K562 (cell line): ENCODE results near the gene AGAP3. TPM values are rescaled to one million over a fixed set of nuclear protein-coding genes. Genes with fewer than 3 reads are reported as not detected.

ENCODE experiments used
- CREM ChIP-seq: IDR thresholded peaks from 2 replicates; pipeline ENCODE4 v1.6.1; 2014; ENCODE audit warnings: antibody characterized with exemption, low read depth
- GTF2E2 ChIP-seq: fragments of 200-800 bp; sonication (Bioruptor generic); IDR thresholded peaks from 2 replicates; pipeline ENCODE4 v1.6.1; 2016; ENCODE audit warnings: missing genetic modification characterization, missing compliant biosample characterization
- MBD2 ChIP-seq: sonication (generic); IDR thresholded peaks from 2 replicates; pipeline ENCODE4 v1.6.1; 2016; ENCODE audit warnings: low read depth, borderline replicate concordance
- MYBL2 ChIP-seq, 2 experiments: fragments of 450-650 bp in 1 of 2; sonication (generic) in 1 of 2; formaldehyde crosslinking in 1 of 2; IDR thresholded peaks; 2 replicates each; pipeline versions ENCODE4 v1.6.1 to v1.8.1; 2017 to 2022; ENCODE audit warnings: borderline replicate concordance in 1 of 2, inconsistent platforms in 1 of 2, low read depth in 1 of 2, mild to moderate bottlenecking in 1 of 2, missing genetic modification reagents in 1 of 2, moderate library complexity in 1 of 2
- NRF1 ChIP-seq, 2 experiments: fragments of 450-650 bp; IDR thresholded peaks in 1 of 2; conservative IDR thresholded peaks in 1 of 2; 2 replicates each; pipeline ENCODE4 v1.6.1; 2014; ENCODE audit warnings: mild to moderate bottlenecking in 2 of 2
- POLR2AphosphoS5 ChIP-seq: IDR thresholded peaks from 2 replicates; pipeline ENCODE4 v1.6.1; 2011; ENCODE audit warnings: mild to moderate bottlenecking, low read depth, low read length, moderate library complexity; ENCODE audit not compliant: control insufficient read depth, insufficient read depth
- POLR2G ChIP-seq: fragments of 200-400 bp; formaldehyde crosslinking; IDR thresholded peaks from 2 replicates; pipeline ENCODE4 v1.6.1; 2017; ENCODE audit warnings: low read depth, mild to moderate bottlenecking, antibody characterized with exemption, low read length, moderate library complexity
- RBM39 ChIP-seq: fragments of 200-400 bp; formaldehyde crosslinking; optimal IDR thresholded peaks from 2 replicates; pipeline ENCODE3; 2018; ENCODE audit warnings: low read depth, low read length
- SIN3A ChIP-seq, 2 experiments: fragments of 150-350 bp in 1 of 2; IDR thresholded peaks; 2 replicates each; pipeline ENCODE4 v1.6.1; 2011 to 2016; ENCODE audit warnings: borderline replicate concordance in 2 of 2, low read depth in 2 of 2, low read length in 2 of 2, mild to moderate bottlenecking in 2 of 2, moderate library complexity in 2 of 2; ENCODE audit not compliant: control insufficient read depth in 1 of 2
- SMAD1 ChIP-seq: fragments of 150-350 bp; IDR thresholded peaks from 2 replicates; pipeline ENCODE4 v1.6.1; 2014; ENCODE audit warnings: low read length, low read depth; ENCODE audit not compliant: partially characterized antibody
- SMARCA4 ChIP-seq: fragments of 450-650 bp; IDR thresholded peaks from 2 replicates; pipeline ENCODE4 v1.6.1; 2016
- ZNF121 ChIP-seq: sonication (generic); formaldehyde crosslinking; conservative IDR thresholded peaks from 2 replicates; pipeline ENCODE4 v1.8.0; 2022; ENCODE audit warnings: missing genetic modification reagents
- ZNF143 ChIP-seq: sonication (generic); formaldehyde crosslinking; IDR thresholded peaks from 2 replicates; pipeline ENCODE4 v1.9.0; 2022; ENCODE audit warnings: mild to moderate bottlenecking, missing genetic modification reagents
- ZZZ3 ChIP-seq: fragments of 450-650 bp; IDR thresholded peaks from 2 replicates; pipeline ENCODE4 v1.6.1; 2016; ENCODE audit warnings: antibody characterized with exemption, mild to moderate bottlenecking, moderate library complexity
- polyA plus RNA-seq, 8 experiments: library from polyadenylated mRNA; depleted of rRNA in 4 of 8; stranded (reverse) in 5 of 8; unstranded in 3 of 8; fragments of >200 nt; fragmentation: Nextera tagmentation in 2 of 8; fragmentation: Illumina TruSeq in 1 of 8; extraction: Ambion mirVana in 2 of 8; extraction: Trizol in 1 of 8; gene quantifications; 2 replicates each; pipeline versions ENCODE4 v1.2.1 to v1.2.3, GENCODE V29; 2011 to 2014; ENCODE audit warnings: inconsistent platforms in 1 of 8, missing spikeins in 1 of 8
- total RNA-seq, 7 experiments: library from RNA; depleted of rRNA in 6 of 7; stranded (reverse); fragments of >200 nt in 6 of 7; fragmentation: Illumina TruSeq in 2 of 7; extraction: Trizol in 2 of 7; gene quantifications; 2 replicates each; pipeline versions ENCODE4 v1.2.1 to v1.2.3, GENCODE V29; 2011 to 2021; ENCODE audit warnings: low replicate concordance in 1 of 7
- TF ChIP-seq, protein P1 (sequence below), 3 experiments: IDR thresholded peaks in 2 of 3; conservative IDR thresholded peaks in 1 of 3; 2 replicates each; pipeline ENCODE4 v1.5.1; 2011 to 2012; ENCODE audit warnings: low read length in 3 of 3, mild to moderate bottlenecking in 3 of 3, control low read depth in 2 of 3, improper control_type of control experiment in 1 of 3, inconsistent platforms in 1 of 3, low read depth in 1 of 3, mixed read lengths in 1 of 3, moderate library complexity in 1 of 3; ENCODE audit not compliant: insufficient read depth in 2 of 3
- TF ChIP-seq, protein P2 (sequence below), 2 experiments: fragments of 450-650 bp; IDR thresholded peaks; 2 replicates each; pipeline ENCODE4 v1.6.1; 2016
- TF ChIP-seq, protein P3 (sequence below): fragments of 250-450 bp; sonication (Bioruptor Pico); IDR thresholded peaks from 2 replicates; pipeline ENCODE4 v1.9.0; 2021; ENCODE audit warnings: mild to moderate bottlenecking
- TF ChIP-seq, protein P4 (sequence below): IDR thresholded peaks from 2 replicates; pipeline ENCODE4 v1.6.1; 2016; ENCODE audit warnings: missing genetic modification characterization, missing compliant biosample characterization
- TF ChIP-seq, protein P5 (sequence below): fragments of 250-450 bp; sonication (Bioruptor Pico); IDR thresholded peaks from 2 replicates; pipeline ENCODE4 v1.4.0; 2020

AGAP3 gene
- total and polyA plus RNA-seq, 9 of the 15 experiments (the other 6 are each of a cell fraction or from before 2014, with no cell fraction given): 3.4 to 208 (median 62.2) TPM

DNA sequence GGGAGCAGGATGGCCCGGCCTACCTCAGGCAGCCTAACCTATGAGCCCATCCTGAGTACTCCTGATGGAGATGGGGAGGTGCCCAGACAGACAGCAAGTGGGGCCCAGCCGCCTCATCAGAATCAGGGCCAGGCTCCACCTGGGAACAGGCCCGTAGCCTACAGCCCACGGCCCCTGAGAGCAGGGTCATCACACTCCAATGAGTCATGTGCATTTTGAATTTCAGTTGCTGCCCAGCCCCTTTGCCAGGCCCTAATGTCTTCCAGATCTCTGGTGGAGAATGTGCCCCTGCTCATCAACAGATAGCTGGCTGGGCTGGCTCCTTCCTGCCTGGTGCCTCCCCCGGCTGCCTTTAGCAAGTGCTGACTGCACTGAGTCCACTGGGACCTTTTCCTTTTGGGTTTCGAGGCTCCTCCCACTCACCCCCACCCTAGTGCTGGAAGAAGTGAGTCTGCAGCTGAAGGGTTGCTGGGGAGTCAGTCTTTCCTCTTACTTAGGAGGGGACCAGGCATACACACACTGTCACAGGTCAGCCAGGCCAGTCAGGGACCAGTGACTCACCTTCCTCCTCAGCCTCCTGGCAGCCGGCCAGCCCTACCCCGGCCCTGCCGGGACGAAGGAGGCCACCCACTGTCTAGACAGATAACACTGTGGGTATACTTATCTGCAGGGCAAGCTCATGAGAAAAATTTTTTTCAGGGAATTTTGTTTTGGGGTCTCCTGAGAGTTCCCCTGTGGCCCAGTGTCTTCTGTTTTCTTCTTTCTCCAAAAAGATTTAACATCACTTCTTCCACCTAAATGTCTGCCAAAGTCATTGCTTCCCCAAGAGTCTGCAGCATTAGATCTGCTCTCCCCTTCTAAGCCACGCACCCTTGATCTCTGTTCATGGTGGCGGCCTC is 47.1 kb upstream of the AGAP3 start (continued):
- TF ChIP-seq, protein P1, sequence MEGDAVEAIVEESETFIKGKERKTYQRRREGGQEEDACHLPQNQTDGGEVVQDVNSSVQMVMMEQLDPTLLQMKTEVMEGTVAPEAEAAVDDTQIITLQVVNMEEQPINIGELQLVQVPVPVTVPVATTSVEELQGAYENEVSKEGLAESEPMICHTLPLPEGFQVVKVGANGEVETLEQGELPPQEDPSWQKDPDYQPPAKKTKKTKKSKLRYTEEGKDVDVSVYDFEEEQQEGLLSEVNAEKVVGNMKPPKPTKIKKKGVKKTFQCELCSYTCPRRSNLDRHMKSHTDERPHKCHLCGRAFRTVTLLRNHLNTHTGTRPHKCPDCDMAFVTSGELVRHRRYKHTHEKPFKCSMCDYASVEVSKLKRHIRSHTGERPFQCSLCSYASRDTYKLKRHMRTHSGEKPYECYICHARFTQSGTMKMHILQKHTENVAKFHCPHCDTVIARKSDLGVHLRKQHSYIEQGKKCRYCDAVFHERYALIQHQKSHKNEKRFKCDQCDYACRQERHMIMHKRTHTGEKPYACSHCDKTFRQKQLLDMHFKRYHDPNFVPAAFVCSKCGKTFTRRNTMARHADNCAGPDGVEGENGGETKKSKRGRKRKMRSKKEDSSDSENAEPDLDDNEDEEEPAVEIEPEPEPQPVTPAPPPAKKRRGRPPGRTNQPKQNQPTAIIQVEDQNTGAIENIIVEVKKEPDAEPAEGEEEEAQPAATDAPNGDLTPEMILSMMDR (IDR thresholded peaks at IDR 0.05 in 2 of 3, conservative IDR thresholded peaks at IDR 0.05 in 1 of 3; ENCODE audit: insufficient read depth in 2 of 3, low read depth in 1 of 3, low read length in 3 of 3): peak in 1 of 3 experiments; percentile 7; a peak in 1 of 6 replicates
- TF ChIP-seq POLR2G: peak; percentile 72
- peak; percentile 86 for TF ChIP-seq CREM
- TF ChIP-seq NRF1 (conservative IDR thresholded peaks at IDR 0.05 in 1 of 2, IDR thresholded peaks at IDR 0.05 in 1 of 2): peak; percentile 61 to 71
- no peak for TF ChIP-seq ZZZ3
- TF ChIP-seq, protein P2, sequence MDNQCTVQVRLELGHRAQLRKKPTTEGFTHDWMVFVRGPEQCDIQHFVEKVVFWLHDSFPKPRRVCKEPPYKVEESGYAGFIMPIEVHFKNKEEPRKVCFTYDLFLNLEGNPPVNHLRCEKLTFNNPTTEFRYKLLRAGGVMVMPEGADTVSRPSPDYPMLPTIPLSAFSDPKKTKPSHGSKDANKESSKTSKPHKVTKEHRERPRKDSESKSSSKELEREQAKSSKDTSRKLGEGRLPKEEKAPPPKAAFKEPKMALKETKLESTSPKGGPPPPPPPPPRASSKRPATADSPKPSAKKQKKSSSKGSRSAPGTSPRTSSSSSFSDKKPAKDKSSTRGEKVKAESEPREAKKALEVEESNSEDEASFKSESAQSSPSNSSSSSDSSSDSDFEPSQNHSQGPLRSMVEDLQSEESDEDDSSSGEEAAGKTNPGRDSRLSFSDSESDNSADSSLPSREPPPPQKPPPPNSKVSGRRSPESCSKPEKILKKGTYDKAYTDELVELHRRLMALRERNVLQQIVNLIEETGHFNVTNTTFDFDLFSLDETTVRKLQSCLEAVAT (IDR thresholded peaks at IDR 0.05): 0 out of 4 replicates have a peak, but pooled peaks have one; percentile 12 to 33
- TF ChIP-seq, protein P3, sequence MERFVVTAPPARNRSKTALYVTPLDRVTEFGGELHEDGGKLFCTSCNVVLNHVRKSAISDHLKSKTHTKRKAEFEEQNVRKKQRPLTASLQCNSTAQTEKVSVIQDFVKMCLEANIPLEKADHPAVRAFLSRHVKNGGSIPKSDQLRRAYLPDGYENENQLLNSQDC (CRISPR knock-in tag): 0 out of 2 replicates have a peak, but pooled peaks have one; percentile 66
- peak; percentile 43 for TF ChIP-seq MBD2
- TF ChIP-seq, protein P4, sequence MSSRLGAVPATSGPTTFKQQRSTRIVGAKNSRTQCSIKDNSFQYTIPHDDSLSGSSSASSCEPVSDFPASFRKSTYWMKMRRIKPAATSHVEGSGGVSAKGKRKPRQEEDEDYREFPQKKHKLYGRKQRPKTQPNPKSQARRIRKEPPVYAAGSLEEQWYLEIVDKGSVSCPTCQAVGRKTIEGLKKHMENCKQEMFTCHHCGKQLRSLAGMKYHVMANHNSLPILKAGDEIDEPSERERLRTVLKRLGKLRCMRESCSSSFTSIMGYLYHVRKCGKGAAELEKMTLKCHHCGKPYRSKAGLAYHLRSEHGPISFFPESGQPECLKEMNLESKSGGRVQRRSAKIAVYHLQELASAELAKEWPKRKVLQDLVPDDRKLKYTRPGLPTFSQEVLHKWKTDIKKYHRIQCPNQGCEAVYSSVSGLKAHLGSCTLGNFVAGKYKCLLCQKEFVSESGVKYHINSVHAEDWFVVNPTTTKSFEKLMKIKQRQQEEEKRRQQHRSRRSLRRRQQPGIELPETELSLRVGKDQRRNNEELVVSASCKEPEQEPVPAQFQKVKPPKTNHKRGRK (tag): no peak
- peak; percentile 50; the same call in 1 of the 2 replicates for TF ChIP-seq GTF2E2 (tag)
- TF ChIP-seq POLR2AphosphoS5: peak; percentile 96
- peak; percentile 100 for TF ChIP-seq SMARCA4
- TF ChIP-seq, protein P5, sequence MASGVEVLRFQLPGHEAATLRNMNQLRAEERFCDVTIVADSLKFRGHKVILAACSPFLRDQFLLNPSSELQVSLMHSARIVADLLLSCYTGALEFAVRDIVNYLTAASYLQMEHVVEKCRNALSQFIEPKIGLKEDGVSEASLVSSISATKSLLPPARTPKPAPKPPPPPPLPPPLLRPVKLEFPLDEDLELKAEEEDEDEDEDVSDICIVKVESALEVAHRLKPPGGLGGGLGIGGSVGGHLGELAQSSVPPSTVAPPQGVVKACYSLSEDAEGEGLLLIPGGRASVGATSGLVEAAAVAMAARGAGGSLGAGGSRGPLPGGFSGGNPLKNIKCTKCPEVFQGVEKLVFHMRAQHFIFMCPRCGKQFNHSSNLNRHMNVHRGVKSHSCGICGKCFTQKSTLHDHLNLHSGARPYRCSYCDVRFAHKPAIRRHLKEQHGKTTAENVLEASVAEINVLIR (CRISPR knock-in tag): 0 out of 2 replicates have a peak, but pooled peaks have one; percentile 4
- peak; percentile 64 to 69; a peak in 2 of 4 replicates for TF ChIP-seq SIN3A (IDR thresholded peaks at IDR 0.05; ENCODE audit: borderline replicate concordance in 2 of 2, control insufficient read depth in 1 of 2, low read depth in 2 of 2, low read length in 2 of 2)
- TF ChIP-seq ZNF143 (CRISPR knock-in tag): 0 out of 2 replicates have a peak, but pooled peaks have one; percentile 3
- peak; percentile 74 for TF ChIP-seq ZNF121 (CRISPR knock-in tag)
- TF ChIP-seq MYBL2 (IDR thresholded peaks at IDR 0.05; ENCODE audit: low read depth): no peak; the same call in 1 of the 2 replicates
- TF ChIP-seq MYBL2 (CRISPR knock-in tag; IDR thresholded peaks at IDR 0.05; ENCODE audit: borderline replicate concordance): no peak
- TF ChIP-seq SMAD1: peak; percentile 99
- TF ChIP-seq RBM39: no peak
